ENCODE measurements around the gene TPSB2.

DNA sequence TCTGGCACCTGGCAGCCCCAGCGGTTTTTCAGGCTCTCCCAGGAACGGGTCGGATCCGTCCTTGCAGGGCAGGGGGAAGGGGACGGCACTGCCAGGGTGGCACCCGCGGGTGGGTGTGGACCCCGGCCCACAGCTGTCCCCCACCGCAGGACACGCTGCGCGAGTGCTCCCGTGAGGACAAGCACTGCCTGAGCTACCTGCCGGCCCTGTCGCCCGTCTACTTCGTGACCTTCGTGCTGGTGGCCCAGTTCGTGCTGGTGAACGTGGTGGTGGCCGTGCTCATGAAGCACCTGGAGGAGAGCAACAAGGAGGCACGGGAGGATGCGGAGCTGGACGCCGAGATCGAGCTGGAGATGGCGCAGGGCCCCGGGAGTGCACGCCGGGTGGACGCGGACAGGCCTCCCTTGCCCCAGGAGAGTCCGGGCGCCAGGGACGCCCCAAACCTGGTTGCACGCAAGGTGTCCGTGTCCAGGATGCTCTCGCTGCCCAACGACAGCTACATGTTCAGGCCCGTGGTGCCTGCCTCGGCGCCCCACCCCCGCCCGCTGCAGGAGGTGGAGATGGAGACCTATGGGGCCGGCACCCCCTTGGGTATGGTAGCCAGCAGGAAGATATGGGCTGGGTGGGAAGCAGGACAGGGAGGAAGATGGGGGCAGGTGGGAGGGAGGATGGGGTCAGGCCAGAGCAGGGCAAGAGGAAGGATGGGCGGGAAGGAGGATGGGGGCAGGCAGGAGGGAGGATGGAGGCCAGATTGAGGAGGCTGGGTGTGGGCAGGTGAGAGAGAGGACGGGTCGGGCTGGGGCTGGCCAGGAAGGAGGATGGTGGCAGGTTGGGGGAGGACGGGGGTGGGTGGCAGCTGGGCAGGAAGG lies 11.7 kb downstream of the TPSB2 start:
- TF ChIP-seq ZNF70 (CRISPR knock-in tag; IDR thresholded peaks at IDR 0.05) (no peak), TOX (CRISPR knock-in tag; IDR thresholded peaks at IDR 0.05; ENCODE audit: borderline replicate concordance) (no peak), ZC3H10 (CRISPR knock-in tag; IDR thresholded peaks at IDR 0.05) (no peak)
- TF ChIP-seq, protein P1, sequence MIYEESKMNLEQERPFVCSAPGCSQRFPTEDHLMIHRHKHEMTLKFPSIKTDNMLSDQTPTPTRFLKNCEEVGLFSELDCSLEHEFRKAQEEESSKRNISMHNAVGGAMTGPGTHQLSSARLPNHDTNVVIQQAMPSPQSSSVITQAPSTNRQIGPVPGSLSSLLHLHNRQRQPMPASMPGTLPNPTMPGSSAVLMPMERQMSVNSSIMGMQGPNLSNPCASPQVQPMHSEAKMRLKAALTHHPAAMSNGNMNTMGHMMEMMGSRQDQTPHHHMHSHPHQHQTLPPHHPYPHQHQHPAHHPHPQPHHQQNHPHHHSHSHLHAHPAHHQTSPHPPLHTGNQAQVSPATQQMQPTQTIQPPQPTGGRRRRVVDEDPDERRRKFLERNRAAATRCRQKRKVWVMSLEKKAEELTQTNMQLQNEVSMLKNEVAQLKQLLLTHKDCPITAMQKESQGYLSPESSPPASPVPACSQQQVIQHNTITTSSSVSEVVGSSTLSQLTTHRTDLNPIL (CRISPR knock-in tag; IDR thresholded peaks at IDR 0.05; ENCODE audit: low read depth) = no peak

Data from SK-N-SH treated with all-trans-retinoic acid at 6 μM for 48 hours (cell line).